H1 (cell line): ENCODE results near the gene GPR137. TPM values are rescaled to one million over a fixed set of nuclear protein-coding genes. Genes with fewer than 3 reads are reported as not detected.

ENCODE experiments used
- CTCF ChIA-PET: fragments of 300-600 bp; sonication (Branson Sonifier 250); formaldehyde crosslinking; loops from one replicate; lab custom pipeline; 2021; ENCODE audit not compliant: partially characterized antibody; lab: Charles Lee
- POLR2A ChIA-PET: fragments of 300-600 bp; sonication (Branson Sonifier 250); formaldehyde crosslinking; loops from one replicate; lab custom pipeline; 2021; ENCODE audit warnings: inconsistent platforms; ENCODE audit not compliant: partially characterized antibody; lab: Charles Lee
- DNase-seq, 2 experiments: peaks; one replicate each; pipeline versions ENCODE4 v3.0.0 to v3.0.0-alpha.2; 2010 to 2022; ENCODE audit warnings: low spot score in 2 of 2, low read depth in 1 of 2, mixed read lengths in 1 of 2
- FAIRE-seq: peaks from 2 replicates; lab custom pipeline; 2011; peaks lifted over from hg19 to GRCh38; lab: Jason Lieb, UNC
- H2AFZ ChIP-seq: 2 replicates; pipeline ENCODE4 v1.8.1; 2012; ENCODE audit warnings: low read length, inconsistent platforms
- H2AK5ac ChIP-seq: 2 replicates; pipeline ENCODE4 v1.6.1; 2013; ENCODE audit warnings: low read depth, low read length
- H2BK120ac ChIP-seq: replicated peaks from 2 replicates; pipeline ENCODE3; 2013; ENCODE audit warnings: low read depth, low read length, inconsistent platforms
- H2BK12ac ChIP-seq: 2 replicates; pipeline ENCODE4 v1.6.1; 2013; ENCODE audit warnings: low read depth, low read length
- H2BK15ac ChIP-seq: 2 replicates; pipeline ENCODE4 v1.6.1; 2013; ENCODE audit warnings: low read length
- H2BK20ac ChIP-seq: 2 replicates; pipeline ENCODE4 v1.6.1; 2013; ENCODE audit warnings: low read length
- H2BK5ac ChIP-seq: 2 replicates; pipeline ENCODE4 v1.6.1; 2013; ENCODE audit warnings: low read depth, low read length
- H3K14ac ChIP-seq: 2 replicates; pipeline ENCODE4 v1.6.1; 2013; ENCODE audit warnings: inconsistent platforms; ENCODE audit not compliant: insufficient read length
- H3K18ac ChIP-seq: 2 replicates; pipeline ENCODE4 v1.6.1; 2013; ENCODE audit warnings: low read length; ENCODE audit errors: extremely low read depth
- H3K23ac ChIP-seq: 2 replicates; pipeline ENCODE4 v1.6.1; 2013; ENCODE audit warnings: inconsistent platforms; ENCODE audit not compliant: insufficient read length
- H3K23me2 ChIP-seq: 2 replicates; pipeline ENCODE4 v1.6.1; 2013; ENCODE audit warnings: low read depth, low read length
- H3K27ac ChIP-seq: 2 replicates; pipeline ENCODE4 v1.6.1; 2011; ENCODE audit warnings: low read depth, low read length, inconsistent platforms
- H3K27me3 ChIP-seq, 4 experiments: replicated peaks in 1 of 4; 1 replicate in 1 of 4; 2 replicates in 3 of 4; pipeline versions ENCODE4 v1.6.1 to v1.8.1; 2011 to 2013; ENCODE audit warnings: low read length in 3 of 4, mild to moderate bottlenecking in 3 of 4, inconsistent platforms in 2 of 4, mixed read lengths in 2 of 4, moderate library complexity in 1 of 4; ENCODE audit not compliant: control insufficient read depth in 3 of 4, insufficient read depth in 3 of 4; ENCODE audit errors: extremely low read depth in 1 of 4
- H3K36me3 ChIP-seq, 4 experiments: 2 replicates each; pipeline versions ENCODE4 v1.6.1 to v1.8.1; 2011 to 2013; ENCODE audit warnings: mild to moderate bottlenecking in 4 of 4, low read length in 3 of 4, moderate library complexity in 2 of 4, control low read depth in 1 of 4, inconsistent platforms in 1 of 4; ENCODE audit not compliant: insufficient read depth in 4 of 4, control insufficient read depth in 2 of 4
- H3K4ac ChIP-seq: replicated peaks from 2 replicates; pipeline ENCODE3; 2013; ENCODE audit warnings: low read length, low read depth, mixed read lengths, inconsistent platforms; ENCODE audit not compliant: insufficient read length
- H3K4me1 ChIP-seq, 4 experiments: replicated peaks in 1 of 4; 1 replicate in 1 of 4; 2 replicates in 3 of 4; pipeline versions ENCODE4 v1.6.1 to v1.8.1; 2011 to 2013; ENCODE audit warnings: low read length in 3 of 4, inconsistent platforms in 2 of 4, mixed read lengths in 1 of 4; ENCODE audit not compliant: insufficient read depth in 4 of 4, control insufficient read depth in 3 of 4
- H3K4me2 ChIP-seq, 2 experiments: 2 replicates each; pipeline versions ENCODE4 v1.6.1 to v1.8.1; 2011 to 2013; ENCODE audit warnings: low read depth in 2 of 2, low read length in 2 of 2, control low read depth in 1 of 2, inconsistent platforms in 1 of 2, mild to moderate bottlenecking in 1 of 2; ENCODE audit not compliant: insufficient read depth in 1 of 2
- H3K4me3 ChIP-seq, 4 experiments: fragments of 200-600, 300-600 bp in 1 of 4; sonication (generic), shearing (Covaris generic), sonication (Bioruptor Twin) in 1 of 4; 2 replicates each; pipeline versions ENCODE4 v1.5.1 to v1.8.1; 2011 to 2016; ENCODE audit warnings: low read length in 4 of 4, low read depth in 3 of 4, control low read depth in 2 of 4, inconsistent platforms in 2 of 4, mild to moderate bottlenecking in 2 of 4, mixed read lengths in 1 of 4, moderate library complexity in 1 of 4; ENCODE audit not compliant: insufficient read depth in 2 of 4; ENCODE audit errors: extremely low read depth in 1 of 4
- H3K56ac ChIP-seq: replicated peaks from 2 replicates; pipeline ENCODE3; 2013; ENCODE audit warnings: low read depth, mild to moderate bottlenecking, mixed read lengths, low read length, inconsistent platforms; ENCODE audit not compliant: insufficient read length
- H3K79me1 ChIP-seq: 2 replicates; pipeline ENCODE4 v1.6.1; 2013; ENCODE audit warnings: low read depth, low read length, control low read depth
- H3K79me2 ChIP-seq, 2 experiments: 2 replicates each; pipeline versions ENCODE4 v1.6.1 to v1.8.1; 2012 to 2013; ENCODE audit warnings: low read length in 2 of 2, mild to moderate bottlenecking in 2 of 2, inconsistent platforms in 1 of 2; ENCODE audit not compliant: insufficient read depth in 2 of 2, control insufficient read depth in 1 of 2
- H3K9ac ChIP-seq, 4 experiments: replicated peaks in 1 of 4; 1 replicate in 1 of 4; 2 replicates in 3 of 4; pipeline versions ENCODE4 v1.6.1 to v1.8.1; 2011 to 2013; ENCODE audit warnings: low read depth in 3 of 4, low read length in 3 of 4, control low read depth in 2 of 4, mild to moderate bottlenecking in 2 of 4, moderate library complexity in 2 of 4, inconsistent platforms in 1 of 4; ENCODE audit errors: extremely low read depth in 1 of 4
- H3K9me3 ChIP-seq, 2 experiments: 2 replicates each; pipeline versions ENCODE4 v1.6.1 to v1.8.1; 2012 to 2013; ENCODE audit warnings: mild to moderate bottlenecking in 2 of 2, moderate library complexity in 2 of 2, control low read depth in 1 of 2, inconsistent platforms in 1 of 2, low read depth in 1 of 2, low read length in 1 of 2, mixed read lengths in 1 of 2; ENCODE audit not compliant: insufficient read depth in 2 of 2
- H4K20me1 ChIP-seq, 2 experiments: replicated peaks in 1 of 2; 2 replicates each; pipeline versions ENCODE3 to v1.8.1; 2011 to 2013; ENCODE audit warnings: inconsistent platforms in 2 of 2, low read length in 2 of 2, mild to moderate bottlenecking in 1 of 2; ENCODE audit not compliant: insufficient read depth in 2 of 2, control insufficient read depth in 1 of 2
- H4K5ac ChIP-seq: 2 replicates; pipeline ENCODE4 v1.6.1; 2013; ENCODE audit warnings: low read length, low read depth, mixed read lengths, inconsistent platforms; ENCODE audit not compliant: insufficient read length
- H4K8ac ChIP-seq: 2 replicates; pipeline ENCODE4 v1.8.0; 2013; ENCODE audit warnings: mild to moderate bottlenecking, moderate library complexity, low read length, inconsistent platforms; ENCODE audit not compliant: insufficient read depth; ENCODE audit errors: extremely low read depth
- H4K91ac ChIP-seq: replicated peaks from 2 replicates; pipeline ENCODE3; 2013; ENCODE audit warnings: low read length, mixed read lengths, inconsistent platforms; ENCODE audit not compliant: insufficient read length
- KDM4A ChIP-seq: IDR thresholded peaks from one replicate; pipeline ENCODE4 v1.7.1; 2012; ENCODE audit warnings: low read depth, mild to moderate bottlenecking, moderate library complexity, low read length, inconsistent platforms; ENCODE audit not compliant: severe bottlenecking
- SIRT6 ChIP-seq: IDR thresholded peaks from one replicate; pipeline ENCODE4 v1.7.1; 2012; ENCODE audit warnings: low read length, inconsistent platforms
- SP2 ChIP-seq: IDR thresholded peaks from 2 replicates; pipeline ENCODE4 v1.6.1; 2012; ENCODE audit warnings: mild to moderate bottlenecking, low read length, inconsistent platforms
- TBP ChIP-seq: IDR thresholded peaks from 2 replicates; pipeline ENCODE4 v1.6.1; 2011; ENCODE audit warnings: low read depth, low read length, improper control_type of control experiment
- TCF12 ChIP-seq: IDR thresholded peaks from 2 replicates; pipeline ENCODE4 v1.6.1; 2011; ENCODE audit warnings: low read depth, mild to moderate bottlenecking, low read length
- YY1 ChIP-seq: IDR thresholded peaks from 2 replicates; pipeline ENCODE4 v1.6.1; 2011; ENCODE audit warnings: low read depth, mild to moderate bottlenecking, low read length
- WGBS, 2 experiments: shearing (Covaris generic) in 1 of 2; methylation state at CpG; one replicate each; pipeline versions ENCODE4 v1.1.6 to v1.1.7; 2013 to 2015; ENCODE audit warnings: low lambda C conversion rate in 2 of 2, mixed read lengths in 2 of 2, inconsistent platforms in 1 of 2, low coverage in 1 of 2, missing lambda C conversion rate in 1 of 2; ENCODE audit not compliant: insufficient replicate concordance in 2 of 2, insufficient coverage in 1 of 2, insufficient read length in 1 of 2; ENCODE audit errors: extremely low coverage in 1 of 2, missing lambda C conversion rate in 1 of 2; 5-methylcytosine and 5-hydroxymethylcytosine counted together
- polyA plus RNA-seq, 7 experiments: library from polyadenylated mRNA; depleted of rRNA in 3 of 7; stranded (reverse) in 5 of 7; unstranded in 2 of 7; fragments of >200 nt in 5 of 7; fragments of 200-250 nt in 2 of 7; gene quantifications; 1 replicate in 5 of 7; 2 replicates in 1 of 7; 4 replicates in 1 of 7; pipeline versions ENCODE4 v1.2.1 to v1.2.3, GENCODE V29; 2011 to 2013; ENCODE audit warnings: missing spikeins in 2 of 7, mixed read lengths in 2 of 7
- total RNA-seq: library from RNA; stranded (reverse); fragmentation: NEBNext Ultra II Directional; extraction: Animal tissue kit (Norgen Biotek cat#: 25700); gene quantifications from 2 replicates; pipeline ENCODE4 v1.2.1, GENCODE V29; 2021

The GPR137 gene
- total and polyA plus RNA-seq, 2 of the 8 experiments (the other 6 are each of a cell fraction or from before 2014, with no cell fraction given) = 36.2 to 37.8 TPM

DNA sequence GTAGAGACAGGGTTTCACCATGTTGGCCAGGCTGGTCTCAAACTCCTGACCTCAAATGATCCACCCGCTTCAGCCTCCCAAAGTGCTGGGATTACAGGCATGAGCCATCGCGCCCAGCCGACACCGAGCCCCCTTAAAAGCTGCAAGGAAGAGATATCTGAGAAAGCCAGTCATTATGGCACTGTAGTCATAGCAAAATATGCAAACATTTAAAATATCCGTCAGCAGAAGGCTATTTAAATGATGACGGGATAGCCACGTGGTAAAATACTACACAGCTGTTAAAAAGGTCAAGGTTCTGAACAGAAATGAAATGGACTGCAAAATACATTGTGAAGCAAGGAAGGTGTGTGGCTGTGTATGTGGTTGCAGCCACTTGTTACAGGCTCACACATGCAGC, 47.9 kb downstream of the GPR137 start:
- Histone ChIP-seq H3K4ac (no peak overlapping the region), H2BK20ac (no peak overlapping the region)
- no peak for TF ChIP-seq YY1
- no peak for TF ChIP-seq KDM4A
- no peak for TF ChIP-seq SIRT6
- TF ChIP-seq SP2 = no peak
- no peak for TF ChIP-seq TBP
- no peak for TF ChIP-seq TCF12
- TF ChIP-seq, all 59 proteins: peak for 0
- Histone ChIP-seq H2BK15ac (no peak overlapping the region), H3K79me2 (no peaks in the 10 kb centered on the region), H3K23me2 (peaks cover 2% of the 10 kb centered on the region; the same call in 1 of the 2 replicates), H4K20me1 (peaks cover 0 to 2% of the 10 kb centered on the region in 2 experiments), H3K27me3 (no peaks in the 10 kb centered on the region), H3K23ac (no peak overlapping the region), H2BK12ac (no peak overlapping the region), H2BK120ac (no peak overlapping the region), H4K5ac (no peak overlapping the region), H2AK5ac (no peak overlapping the region), H4K91ac (no peak overlapping the region), H3K9ac (no peak overlapping the region), H4K8ac (no peak overlapping the region), H3K18ac (no peak overlapping the region), H3K4me2 (no peak overlapping the region), H3K36me3 (no peaks in the 10 kb centered on the region), H2AFZ (no peak overlapping the region), H3K79me1 (no peaks in the 10 kb centered on the region), H3K4me1 (peaks cover 0 to 9% (median 4%) of the 10 kb centered on the region in 4 experiments; a peak in 6 of 7 replicates), H3K14ac (no peak overlapping the region), H3K9me3 (no peaks in the 10 kb centered on the region), H3K56ac (no peak overlapping the region), H3K4me3 (no peak overlapping the region), H2BK5ac (no peak overlapping the region), H3K27ac (no peak overlapping the region)
- DNase-seq (no peak), FAIRE-seq (no peak)
- WGBS, 2 experiments = 87% methylated on average over 8 of the region's 8 CpGs; no CpG with 5 or more reads in 1 of the 2 experiments
- ChIA-PET POLR2A (interaction anchor here (0.8 to 7.3 kb wide), 5 partner anchors 17 to 529 kb away, joined by 3 to 61 read pairs (median 4); partner anchors contain the start of genes PRDX5 and TRMT112), CTCF (interaction anchor here (0.7 to 37.6 kb wide), 5 partner anchors 11 to 115 kb away, joined by 3 to 614 read pairs (median 20); partner anchors contain the start of genes CATSPERZ, CCDC88B, ESRRA and PRDX5)
